IMR-90 (cell line): ENCODE data around the gene FAM83F. TPM values are rescaled to one million over a fixed set of nuclear protein-coding genes. Genes with fewer than 3 reads are reported as not detected.

Experiments used
- ATAC-seq: fragments of 200-7000 bp; cut with Tn5 transposase; 2 replicates; pipeline ENCODE4 v1.9.1; 2020; ENCODE audit warnings: low read depth, mild to moderate bottlenecking, moderate library complexity
- BruUV-seq: library from RNA; stranded (reverse); fragments of 400-500 nt; replicated peaks from 2 replicates; lab custom pipeline; 2021; lab: Mats Ljungman, UMichigan
- CTCF ChIA-PET: fragments of 300-600 bp; formaldehyde crosslinking; extraction: SDS; loops from one replicate; lab custom pipeline; 2021; ENCODE audit warnings: antibody characterized with exemption; lab: Yijun Ruan, JAX
- POLR2A ChIA-PET: fragments of 300-600 bp; sonication (Branson Sonifier 250); formaldehyde crosslinking; loops from one replicate; lab custom pipeline; 2022; ENCODE audit warnings: antibody characterized with exemption; ENCODE audit not compliant: unreplicated experiment; lab: Charles Lee
- DNase-seq: peaks from one replicate; pipeline ENCODE4 v3.0.0; 2013
- H2AFZ ChIP-seq: replicated peaks from 2 replicates; pipeline ENCODE3; 2013; ENCODE audit warnings: low read length, mild to moderate bottlenecking; ENCODE audit not compliant: poor library complexity
- H2AK5ac ChIP-seq: 2 replicates; pipeline ENCODE4 v1.6.1; 2013; ENCODE audit warnings: low read depth, low read length, inconsistent platforms
- H2AK9ac ChIP-seq: replicated peaks from 2 replicates; pipeline ENCODE3; 2013; ENCODE audit warnings: mild to moderate bottlenecking, low read depth, low read length, moderate library complexity; ENCODE audit not compliant: poor library complexity
- H2BK120ac ChIP-seq: 2 replicates; pipeline ENCODE4 v1.6.1; 2013; ENCODE audit warnings: low read depth, low read length, inconsistent platforms
- H2BK15ac ChIP-seq: 3 replicates; pipeline ENCODE4 v1.6.1; 2013; ENCODE audit warnings: low read depth, low read length, inconsistent platforms
- H2BK20ac ChIP-seq: 2 replicates; pipeline ENCODE4 v1.6.1; 2013; ENCODE audit warnings: low read depth, mild to moderate bottlenecking, inconsistent platforms, low read length, moderate library complexity
- H2BK5ac ChIP-seq: 2 replicates; pipeline ENCODE4 v1.6.1; 2013; ENCODE audit warnings: mild to moderate bottlenecking, low read depth, low read length, inconsistent platforms; ENCODE audit not compliant: poor library complexity, severe bottlenecking
- H3K14ac ChIP-seq: replicated peaks from 2 replicates; pipeline ENCODE4 v1.6.1; 2013; ENCODE audit warnings: low read depth, low read length, inconsistent platforms
- H3K18ac ChIP-seq: 2 replicates; pipeline ENCODE4 v1.6.1; 2013; ENCODE audit warnings: low read depth, low read length, control low read depth
- H3K23ac ChIP-seq: 2 replicates; pipeline ENCODE4 v1.6.1; 2013; ENCODE audit warnings: low read depth, low read length, inconsistent platforms
- H3K27ac ChIP-seq: 2 replicates; pipeline ENCODE4 v1.5.1; 2013; ENCODE audit warnings: mild to moderate bottlenecking, control low read depth, low read length; ENCODE audit not compliant: insufficient read depth
- H3K27me3 ChIP-seq: 2 replicates; pipeline ENCODE4 v1.6.1; 2013; ENCODE audit warnings: low read length; ENCODE audit not compliant: control insufficient read depth, insufficient read depth
- H3K36me3 ChIP-seq: 2 replicates; pipeline ENCODE4 v1.6.1; 2013; ENCODE audit warnings: low read length, mixed read lengths; ENCODE audit not compliant: control insufficient read depth, insufficient read depth
- H3K4ac ChIP-seq: 2 replicates; pipeline ENCODE4 v1.6.1; 2013; ENCODE audit warnings: low read depth, low read length, inconsistent platforms
- H3K4me1 ChIP-seq: 2 replicates; pipeline ENCODE4 v1.6.1; 2013; ENCODE audit warnings: low read length, mixed read lengths; ENCODE audit not compliant: control insufficient read depth, insufficient read depth
- H3K4me2 ChIP-seq: 2 replicates; pipeline ENCODE4 v1.6.1; 2013; ENCODE audit warnings: low read depth, mild to moderate bottlenecking, control low read depth, low read length, moderate library complexity
- H3K4me3 ChIP-seq: 2 replicates; pipeline ENCODE4 v1.5.1; 2013; ENCODE audit warnings: low read depth, mild to moderate bottlenecking, control low read depth, low read length, moderate library complexity; ENCODE audit not compliant: insufficient read depth
- H3K56ac ChIP-seq: 2 replicates; pipeline ENCODE4 v1.6.1; 2013; ENCODE audit warnings: low read length, inconsistent platforms; ENCODE audit not compliant: insufficient read depth; ENCODE audit errors: extremely low read depth
- H3K79me1 ChIP-seq, 2 experiments: 2 replicates each; pipeline ENCODE4 v1.6.1; 2013; ENCODE audit warnings: low read length in 2 of 2, inconsistent platforms in 1 of 2, low read depth in 1 of 2
- H3K9ac ChIP-seq: 2 replicates; pipeline ENCODE4 v1.6.1; 2013; ENCODE audit warnings: low read depth, low read length, control low read depth
- H3K9me1 ChIP-seq: 2 replicates; pipeline ENCODE4 v1.6.1; 2013; ENCODE audit warnings: low read length, inconsistent platforms; ENCODE audit not compliant: insufficient read depth
- H3K9me3 ChIP-seq: 2 replicates; pipeline ENCODE4 v1.6.1; 2013; ENCODE audit warnings: low read length; ENCODE audit not compliant: control insufficient read depth, insufficient read depth
- H4K20me1 ChIP-seq: 2 replicates; pipeline ENCODE4 v1.6.1; 2013; ENCODE audit warnings: low read length, inconsistent platforms; ENCODE audit not compliant: insufficient read depth
- H4K5ac ChIP-seq: 2 replicates; pipeline ENCODE4 v1.6.1; 2013; ENCODE audit warnings: mild to moderate bottlenecking, low read depth, low read length, control low read depth
- H4K8ac ChIP-seq, 2 experiments: 2 replicates each; pipeline ENCODE4 v1.6.1; 2013; ENCODE audit warnings: low read depth in 2 of 2, low read length in 2 of 2, control low read depth in 1 of 2, inconsistent platforms in 1 of 2
- H4K91ac ChIP-seq: 2 replicates; pipeline ENCODE4 v1.6.1; 2013; ENCODE audit warnings: low read depth, low read length, inconsistent platforms; ENCODE audit not compliant: insufficient read depth
- SMC3 ChIP-seq: fragments of 150-350 bp; IDR thresholded peaks from 2 replicates; pipeline ENCODE4 v1.6.1; 2016; ENCODE audit warnings: low read depth, mild to moderate bottlenecking, antibody characterized with exemption, low read length, moderate library complexity
- WGBS, 2 experiments: methylation state at CpG; one replicate each; pipeline versions ENCODE4 v1.1.5 to v1.1.7; 2013; ENCODE audit warnings: missing lambda C conversion rate in 2 of 2; ENCODE audit not compliant: insufficient read length in 1 of 2; ENCODE audit errors: extremely low coverage in 2 of 2; 5-methylcytosine and 5-hydroxymethylcytosine counted together
- dilution Hi-C: fragments of 300-500 bp; cut with HindIII; formaldehyde crosslinking; loops from one replicate; pipeline ENCODE4 v1.14.3; 2018; ENCODE audit warnings: low sequenced_read_pairs; ENCODE audit not compliant: unreplicated experiment
- in situ Hi-C: fragments of 300-500 bp; cut with MboI; formaldehyde crosslinking; loops from 3 replicates; pipeline ENCODE4 v1.14.3; 2019; ENCODE audit warnings: low sequenced_read_pairs, inconsistent platforms, mixed read lengths
- intact Hi-C: fragments of 100-400 bp; cut with micrococcal nuclease; formaldehyde crosslinking; loops from 2 replicates; pipeline ENCODE4 v1.10.0; 2022
- polyA plus RNA-seq, 3 experiments: library from polyadenylated mRNA; depleted of rRNA; stranded (reverse); fragments of >200 nt; gene quantifications; 2 replicates each; pipeline ENCODE4 v1.2.3, GENCODE V29; 2012; ENCODE audit warnings: low replicate concordance in 1 of 3
- total RNA-seq: library from RNA; depleted of rRNA; stranded (reverse); fragments of >200 nt; gene quantifications from 2 replicates; pipeline ENCODE4 v1.2.3, GENCODE V29; 2012
- TF ChIP-seq, protein P1 (sequence below): fragments of 150-350 bp; IDR thresholded peaks from 2 replicates; pipeline ENCODE4 v1.6.1; 2017; ENCODE audit warnings: mild to moderate bottlenecking, antibody characterized with exemption, low read length, low read depth

FAM83F gene
- total and polyA plus RNA-seq, 2 of the 4 experiments (the other 2 are of a cell fraction), result not detected

DNA sequence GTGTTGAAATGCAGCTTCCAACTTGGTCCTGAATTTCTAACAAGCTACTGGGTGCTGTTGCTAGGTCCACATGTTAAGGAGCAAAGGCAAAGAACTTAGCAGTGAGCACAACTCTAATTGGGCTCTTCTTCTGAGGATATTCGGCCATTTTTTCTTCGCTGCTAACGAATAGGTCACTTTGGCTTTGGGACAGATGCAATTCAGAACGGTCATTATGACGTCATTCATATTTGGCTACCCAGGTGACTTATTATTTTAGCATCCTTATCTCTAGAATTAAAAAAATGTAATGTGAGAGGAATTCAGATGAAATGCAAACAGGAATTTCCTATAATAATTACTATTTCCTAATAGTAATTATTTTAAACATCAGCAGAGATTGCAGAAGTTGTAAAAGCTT is 20.7 kb upstream of the FAM83F start:
- intact Hi-C loops (no loop called here), in situ Hi-C loops (no loop called here), dilution Hi-C loops (no loop called here)
- Histone ChIP-seq H3K27ac (no peak overlapping the region), H4K8ac (no peak overlapping the region), H3K4me1 (no peaks in the 10 kb centered on the region), H2BK20ac (no peak overlapping the region), H2BK120ac (no peak overlapping the region), H4K20me1 (no peaks in the 10 kb centered on the region), H2AFZ (no peak overlapping the region), H3K9me3 (no peaks in the 10 kb centered on the region), H2AK5ac (no peak overlapping the region), H3K14ac (no peak overlapping the region), H3K18ac (no peak overlapping the region), H3K79me1 (no peaks in the 10 kb centered on the region), H3K56ac (no peak overlapping the region), H4K5ac (no peak overlapping the region), H3K9me1 (no peaks in the 10 kb centered on the region), H2BK15ac (no peak overlapping the region), H3K9ac (no peak overlapping the region), H3K36me3 (no peaks in the 10 kb centered on the region), H2AK9ac (no peak overlapping the region), H3K4me2 (no peak overlapping the region), H4K91ac (no peak overlapping the region), H3K4me3 (no peak overlapping the region), H3K27me3 (peaks cover 70% of the 10 kb centered on the region), H3K23ac (no peak overlapping the region), H2BK5ac (no peak overlapping the region), H3K4ac (no peak overlapping the region)
- ATAC-seq (no peak), DNase-seq (no peak)
- WGBS, 2 experiments, result 100% methylated on average over 1 of the region's 5 CpGs; no CpG with 5 or more reads in 1 of the 2 experiments
- TF ChIP-seq SMC3, result no peak
- TF ChIP-seq, protein P1, sequence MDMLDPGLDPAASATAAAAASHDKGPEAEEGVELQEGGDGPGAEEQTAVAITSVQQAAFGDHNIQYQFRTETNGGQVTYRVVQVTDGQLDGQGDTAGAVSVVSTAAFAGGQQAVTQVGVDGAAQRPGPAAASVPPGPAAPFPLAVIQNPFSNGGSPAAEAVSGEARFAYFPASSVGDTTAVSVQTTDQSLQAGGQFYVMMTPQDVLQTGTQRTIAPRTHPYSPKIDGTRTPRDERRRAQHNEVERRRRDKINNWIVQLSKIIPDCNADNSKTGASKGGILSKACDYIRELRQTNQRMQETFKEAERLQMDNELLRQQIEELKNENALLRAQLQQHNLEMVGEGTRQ, result no peak
- POLR2A ChIA-PET, result no interaction called here
- BruUV-seq, result no TSS peak
- CTCF ChIA-PET, result no interaction called here
